Body of pancreas (tissue), 4 donors: ENCODE results near the gene ZNF837. TPM values are rescaled to one million over a fixed set of nuclear protein-coding genes. Genes with fewer than 3 reads are reported as not detected.
A peak's percentile ranks its signal among the peaks of the same experiment; 100 is the strongest.

ENCODE experiments used
- ATAC-seq: fragments of 150-250 bp; one replicate; pipeline ENCODE4 v1.9.1; 2016
- DNase-seq, 4 donors: peaks; one replicate each; pipeline ENCODE4 v3.0.0-alpha.2; 2019
- H3K27ac ChIP-seq, 4 donors: fragments of 200-600 bp; sonication (generic); 1 replicate in 3 of 4; 2 replicates in 1 of 4; pipeline versions ENCODE4 v1.5.1 to v1.6.1; 2016 to 2019; ENCODE audit warnings: mild to moderate bottlenecking in 1 of 4, mixed read lengths in 1 of 4, moderate library complexity in 1 of 4
- H3K27me3 ChIP-seq, 2 donors: fragments of 200-600 bp; sonication (generic); one replicate each; pipeline ENCODE4 v1.6.0; 2016; ENCODE audit warnings: mild to moderate bottlenecking in 1 of 2
- H3K36me3 ChIP-seq, 2 donors: fragments of 200-600 bp; sonication (generic); replicated peaks in 1 of 2; 2 replicates each; pipeline ENCODE4 v1.5.1; 2016; ENCODE audit warnings: low read depth in 2 of 2; ENCODE audit not compliant: insufficient read depth in 1 of 2
- H3K4me1 ChIP-seq: fragments of 200-600 bp; sonication (generic); one replicate; pipeline ENCODE4 v1.6.0; 2016
- H3K4me3 ChIP-seq, 2 donors: fragments of 200-600 bp; sonication (generic); 1 replicate in 1 of 2; 2 replicates in 1 of 2; pipeline ENCODE4 v1.5.1; 2016 to 2019
- H3K9me3 ChIP-seq, 3 donors: fragments of 200-600 bp; sonication (generic); 1 replicate in 2 of 3; 2 replicates in 1 of 3; pipeline ENCODE4 v1.5.1; 2016
- CTCF ChIP-seq, 7 experiments: fragments of 450-650 bp in 4 of 7; fragments of 200-600 bp in 3 of 7; sonication (generic) in 3 of 7; IDR thresholded peaks; one replicate each; pipeline ENCODE4 v1.5.1; 2016 to 2019; ENCODE audit warnings: antibody characterized with exemption in 7 of 7
- POLR2A ChIP-seq, 3 donors: fragments of 450-650 bp; IDR thresholded peaks; one replicate each; pipeline ENCODE4 v1.6.1; 2016; ENCODE audit warnings: antibody characterized with exemption in 3 of 3, mild to moderate bottlenecking in 2 of 3
- WGBS, 2 donors: methylation state at CpG; one replicate each; pipeline ENCODE4 v1.1.5; 2017; 5-methylcytosine and 5-hydroxymethylcytosine counted together
- intact Hi-C: fragments of 100-400 bp; cut with DNase I; formaldehyde crosslinking; loops from one replicate; pipeline ENCODE4 v1.15.1; 2023
- total RNA-seq, 2 donors: library from RNA; depleted of rRNA; stranded (reverse); fragments of >200 nt; gene quantifications; one replicate each; pipeline ENCODE4 v1.1.0, GENCODE V29; 2016

Gene ZNF837
- total RNA-seq, result 10 to 100 TPM in 1 of 2 donors, 1 to 10 TPM in 1; 7.3 to 15.2 TPM

- intact Hi-C loops, result no loop called here
- TF ChIP-seq POLR2A (IDR thresholded peaks at IDR 0.05), result peak; percentile 80 to 90 (median 87)
- peak in 4 of 7 experiments; percentile 19 to 34 (median 24) for TF ChIP-seq CTCF (IDR thresholded peaks at IDR 0.05)
- Histone ChIP-seq H3K36me3 (no peaks in the 10 kb centered on the region), H3K4me3 (peak within 1 kb of the TSS; percentile 50 to 51), H3K27me3 (no peaks in the 10 kb centered on the region), H3K9me3 (no peaks in the 10 kb centered on the region), H3K27ac (peak within 1 kb of the TSS; percentile 82 to 93 (median 88)), H3K4me1 (peaks cover 39% of the 10 kb centered on the region)
- DNase-seq (peak; percentile 99 to 100 (median 100)), ATAC-seq (peak; percentile 94)
- 1% methylated on average over 5 to 81 of the region's 83 CpGs for WGBS, 2 donors
Observed at GRCh38 chr19:58380662-58381459, at the start of gene ZNF837. TSS of gene ZNF837 (minus strand) at chr19:58381030. CDS start at chr19:58369332, 11,698 bp downstream.

- Histone ChIP-seq H3K27ac (no peak overlapping the region), H3K4me3 (no peak overlapping the region), H3K27me3 (no peaks in the 10 kb centered on the region), H3K36me3 (peaks cover 10 to 12% of the 10 kb centered on the region in 2 donors), H3K9me3 (peaks cover 0 to 72% (median 11%) of the 10 kb centered on the region in 3 donors), H3K4me1 (no peaks in the 10 kb centered on the region)
- DNase-seq, result no peak
- ATAC-seq, result no peak
- TF ChIP-seq CTCF (IDR thresholded peaks at IDR 0.05) (no peak), POLR2A (IDR thresholded peaks at IDR 0.05) (no peak)
- intact Hi-C loops, result no loop called here
Observed at GRCh38 chr19:58429745-58430144, 48.9 kb upstream of the ZNF837 start.

- intact Hi-C loops, result no loop called here
- WGBS, 2 donors, result 67 to 88% methylated on average over 1 of the region's 1 CpG
Observed at GRCh38 chr19:58428617-58429016, 47.8 kb upstream of the ZNF837 start.

GRCh38 chr19:58417071-58417470 lies 36.2 kb upstream of the ZNF837 start:
- WGBS, 2 donors, result 95 to 97% methylated on average over 6 to 7 of the region's 7 CpGs
- TF ChIP-seq CTCF (IDR thresholded peaks at IDR 0.05), result no peak
- no peak for TF ChIP-seq POLR2A (IDR thresholded peaks at IDR 0.05)
- Histone ChIP-seq H3K36me3 (peaks cover 9 to 14% of the 10 kb centered on the region in 2 donors), H3K4me1 (no peaks in the 10 kb centered on the region), H3K27me3 (no peaks in the 10 kb centered on the region), H3K4me3 (no peak overlapping the region), H3K27ac (no peak overlapping the region), H3K9me3 (peaks cover 0 to 3% (median 0%) of the 10 kb centered on the region in 3 donors)
- DNase-seq (no peak), ATAC-seq (no peak)
- intact Hi-C loops, result no loop called here

More at GRCh38 chr19:58428617-58429016, 47.8 kb upstream of the ZNF837 start:
- Histone ChIP-seq H3K27ac (no peak overlapping the region), H3K4me1 (no peaks in the 10 kb centered on the region), H3K36me3 (peaks cover 0 to 2% of the 10 kb centered on the region in 2 donors), H3K27me3 (no peaks in the 10 kb centered on the region), H3K4me3 (no peak overlapping the region), H3K9me3 (peaks cover 0 to 61% (median 5%) of the 10 kb centered on the region in 3 donors)
- TF ChIP-seq CTCF (IDR thresholded peaks at IDR 0.05) (no peak), POLR2A (IDR thresholded peaks at IDR 0.05) (no peak)
- no peak for ATAC-seq
- no peak for DNase-seq
